MCF 10A (cell line): ENCODE results near the gene PAK5. TPM values are rescaled to one million over a fixed set of nuclear protein-coding genes. Genes with fewer than 3 reads are reported as not detected.

ENCODE experiments used
- BruUV-seq: library from RNA; stranded (reverse); fragments of 400-500 nt; replicated peaks from 2 replicates; lab custom pipeline; 2021; lab: Mats Ljungman, UMichigan
- CTCF ChIA-PET: fragments of 300-600 bp; sonication (Branson Sonifier 250); formaldehyde crosslinking; extraction: SDS; loops from one replicate; lab custom pipeline; 2021; ENCODE audit warnings: antibody characterized with exemption, inconsistent platforms; lab: Yijun Ruan, JAX
- POLR2A ChIA-PET: fragments of 300-600, 350-650 bp; sonication (Branson Sonifier 250); formaldehyde crosslinking; extraction: SDS; loops from one replicate; lab custom pipeline; 2020; ENCODE audit warnings: antibody characterized with exemption, inconsistent platforms; lab: Yijun Ruan, JAX
- DNase-seq: peaks from one replicate; pipeline ENCODE4 v3.0.0-alpha.2; 2018; ENCODE audit not compliant: unreplicated experiment
- H3K27ac Mint-ChIP-seq: one replicate; pipeline ENCODE4 v1.8.0; 2022; ENCODE audit warnings: mild to moderate bottlenecking, low read depth, mixed read lengths; ENCODE audit not compliant: unreplicated experiment
- H3K27me3 Mint-ChIP-seq: one replicate; pipeline ENCODE4 v1.8.0; 2022; ENCODE audit warnings: mixed read lengths; ENCODE audit not compliant: insufficient read depth, unreplicated experiment
- H3K36me3 Mint-ChIP-seq: one replicate; pipeline ENCODE4 v1.8.0; 2022; ENCODE audit warnings: mild to moderate bottlenecking, moderate library complexity, mixed read lengths; ENCODE audit not compliant: insufficient read depth, unreplicated experiment
- H3K4me1 Mint-ChIP-seq: one replicate; pipeline ENCODE4 v1.8.0; 2022; ENCODE audit warnings: mixed read lengths; ENCODE audit not compliant: insufficient read depth, unreplicated experiment
- H3K4me3 Mint-ChIP-seq: one replicate; pipeline ENCODE4 v1.8.0; 2022; ENCODE audit warnings: mild to moderate bottlenecking, moderate library complexity, mixed read lengths; ENCODE audit not compliant: unreplicated experiment
- H3K9me3 Mint-ChIP-seq: one replicate; pipeline ENCODE4 v1.8.0; 2022; ENCODE audit warnings: mixed read lengths; ENCODE audit not compliant: unreplicated experiment
- CTCF ChIP-seq: fragments of 200-600 bp; IDR thresholded peaks from one replicate; pipeline ENCODE4 v1.8.0; 2022; ENCODE audit warnings: antibody characterized with exemption, mild to moderate bottlenecking; ENCODE audit not compliant: unreplicated experiment
- intact Hi-C: fragments of 100-400 bp; cut with micrococcal nuclease; formaldehyde crosslinking; loops from 2 replicates; pipeline ENCODE4 v1.14.1; 2022
- total RNA-seq: library from RNA; stranded (reverse); gene quantifications from 2 replicates; pipeline ENCODE4 v1.2.3, GENCODE V29; 2022

PAK5 gene
- total RNA-seq, 1 experiment from 2014 or later = not detected

GRCh38 chr20:9600562-9600961, 238.3 kb downstream of the PAK5 start:
- H3K9me3 Mint-ChIP-seq = peaks cover 6% of the 10 kb centered on the region
- no peak for DNase-seq
- no peaks in the 10 kb centered on the region for H3K27me3 Mint-ChIP-seq
- no peak overlapping the region for H3K27ac Mint-ChIP-seq
- ChIA-PET CTCF (interaction anchor here (0.6 to 9.9 kb wide), 6 partner anchors 10 to 714 kb away, joined by 4 to 194 read pairs (median 4); no protein-coding TSS in a partner anchor), POLR2A (no interaction called here)
- no peak overlapping the region for H3K4me3 Mint-ChIP-seq
- intact Hi-C loops = no loop called here
- no peak for TF ChIP-seq CTCF
- H3K36me3 Mint-ChIP-seq = no peaks in the 10 kb centered on the region
- no TSS peak for BruUV-seq
- no peaks in the 10 kb centered on the region for H3K4me1 Mint-ChIP-seq

DNA sequence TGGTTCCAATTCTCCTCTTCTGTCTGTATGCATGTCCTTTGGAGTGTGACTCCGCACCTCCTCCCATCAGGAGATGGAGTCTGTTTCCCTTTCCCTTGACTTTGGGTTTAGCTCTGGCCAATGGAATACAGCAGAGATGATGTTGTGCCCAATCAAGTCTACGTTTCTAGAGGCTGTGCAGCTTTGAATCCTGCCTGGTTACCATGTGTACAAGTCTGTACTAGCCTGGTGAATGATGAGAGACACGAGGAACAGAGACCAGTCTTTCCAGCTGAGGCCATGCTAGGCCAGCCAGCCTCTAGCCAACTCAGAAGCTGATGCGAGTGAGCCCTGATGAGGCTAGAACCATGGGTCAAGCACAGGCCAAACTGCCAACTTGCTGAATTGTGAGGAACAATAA, 241.3 kb downstream of the PAK5 start:
- no peak for DNase-seq
- intact Hi-C loops = no loop called here
- CTCF ChIA-PET = interaction anchor here (0.5 to 9.9 kb wide), 3 partner anchors 13 to 838 kb away, joined by 3 to 194 read pairs (median 20); no protein-coding TSS in a partner anchor

GRCh38 chr20:9595763-9596162, 243.1 kb downstream of the PAK5 start:
- TF ChIP-seq CTCF = no peak
- intact Hi-C loops = no loop called here
- DNase-seq = no peak
- H3K27ac Mint-ChIP-seq = no peak overlapping the region
- peaks cover 8% of the 10 kb centered on the region for H3K9me3 Mint-ChIP-seq
- CTCF ChIA-PET = interaction anchor here (0.7 to 2.9 kb wide), 2 partner anchors 15 to 76 kb away, joined by 3 to 20 read pairs; no protein-coding TSS in a partner anchor
- no peaks in the 10 kb centered on the region for H3K4me1 Mint-ChIP-seq
- H3K4me3 Mint-ChIP-seq = no peak overlapping the region
- no peaks in the 10 kb centered on the region for H3K27me3 Mint-ChIP-seq
- BruUV-seq = no TSS peak
- POLR2A ChIA-PET = no interaction called here
- no peaks in the 10 kb centered on the region for H3K36me3 Mint-ChIP-seq

More for the DNA sequence above, 241.3 kb downstream of the PAK5 start:
- Mint-ChIP-seq H3K36me3 (no peaks in the 10 kb centered on the region), H3K27ac (no peak overlapping the region), H3K4me1 (no peaks in the 10 kb centered on the region), H3K9me3 (peaks cover 8% of the 10 kb centered on the region), H3K27me3 (no peaks in the 10 kb centered on the region), H3K4me3 (no peak overlapping the region)
- no TSS peak for BruUV-seq
- TF ChIP-seq CTCF = no peak
- POLR2A ChIA-PET = no interaction called here

- no peak overlapping the region for H3K4me3 Mint-ChIP-seq
- intact Hi-C loops = no loop called here
- DNase-seq = no peak
- no peaks in the 10 kb centered on the region for H3K4me1 Mint-ChIP-seq
- no peaks in the 10 kb centered on the region for H3K36me3 Mint-ChIP-seq
- BruUV-seq = no TSS peak
- no peak overlapping the region for H3K27ac Mint-ChIP-seq
- no peaks in the 10 kb centered on the region for H3K27me3 Mint-ChIP-seq
- TF ChIP-seq CTCF = no peak
- CTCF ChIA-PET = no interaction called here
- POLR2A ChIA-PET = no interaction called here
- H3K9me3 Mint-ChIP-seq = peaks cover 8% of the 10 kb centered on the region
These were observed 244.5 kb downstream of the PAK5 start for GRCh38 chr20:9594284-9594875.
